ENCODE results near the gene FHL2.
"Not testable (repeated sequence)": the region's sequence is repeated elsewhere in the genome, so short reads cannot be mapped to it uniquely, and the experiment has no call there.

Gene FHL2

GRCh38 chr2:105424836-105425235, 26.0 kb upstream of the FHL2 start:
- not testable (repeated sequence) for H3K27ac ChIP-seq (ENCODE audit: low read depth, low read length); H3K36me3 ChIP-seq (ENCODE audit: control insufficient read depth in 1 of 2, insufficient read depth in 2 of 2, low read length in 2 of 2); H3K4me3 ChIP-seq (ENCODE audit: low read depth in 1 of 2, low read length in 2 of 2); H3K27me3 ChIP-seq (ENCODE audit: control insufficient read depth in 1 of 2, insufficient read depth in 2 of 2, low read length in 2 of 2); H3K4me1 ChIP-seq (ENCODE audit: control insufficient read depth in 1 of 2, insufficient read depth in 2 of 2, low read length in 2 of 2); H3K9ac ChIP-seq (ENCODE audit: low read depth in 1 of 2, low read length in 2 of 2); H3K9me3 ChIP-seq (ENCODE audit: control insufficient read depth in 1 of 2, low read length in 2 of 2)

DNA sequence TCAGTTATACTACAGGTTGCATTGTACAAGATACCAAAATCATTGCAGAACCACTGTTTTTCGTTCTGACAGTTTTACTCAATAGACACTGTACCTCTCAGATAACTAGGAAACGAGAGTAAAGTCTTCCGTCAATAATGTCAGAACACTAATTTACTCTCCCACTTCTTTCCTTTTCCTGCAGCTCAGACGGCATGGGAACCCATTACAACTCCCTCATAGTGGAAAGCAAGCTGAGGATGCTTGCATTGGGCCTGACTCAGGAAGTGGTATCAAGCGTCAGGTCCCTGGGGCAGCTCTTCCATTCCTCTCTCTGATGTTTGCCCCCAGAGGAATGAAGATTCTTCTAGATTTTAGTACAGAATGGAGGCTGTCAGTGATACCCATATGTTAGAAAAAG, 23.9 kb upstream of the FHL2 start:
- no peak overlapping the region for H3K9ac ChIP-seq (ENCODE audit: low read depth in 1 of 2, low read length in 2 of 2)
- H3K4me3 ChIP-seq (ENCODE audit: low read depth in 1 of 2, low read length in 2 of 2) = no peak overlapping the region
- H3K36me3 ChIP-seq (ENCODE audit: control insufficient read depth in 1 of 2, insufficient read depth in 2 of 2, low read length in 2 of 2) = no peaks in the 10 kb centered on the region
- no peaks in the 10 kb centered on the region for H3K27me3 ChIP-seq (ENCODE audit: control insufficient read depth in 1 of 2, insufficient read depth in 2 of 2, low read length in 2 of 2)
- H3K9me3 ChIP-seq (ENCODE audit: control insufficient read depth in 1 of 2, low read length in 2 of 2) = peaks cover 0 to 3% of the 10 kb centered on the region in 2 donors
- H3K4me1 ChIP-seq (ENCODE audit: control insufficient read depth in 1 of 2, insufficient read depth in 2 of 2, low read length in 2 of 2) = peaks cover 0 to 3% of the 10 kb centered on the region in 2 donors
- H3K27ac ChIP-seq (ENCODE audit: low read depth, low read length) = no peak overlapping the region

DNA sequence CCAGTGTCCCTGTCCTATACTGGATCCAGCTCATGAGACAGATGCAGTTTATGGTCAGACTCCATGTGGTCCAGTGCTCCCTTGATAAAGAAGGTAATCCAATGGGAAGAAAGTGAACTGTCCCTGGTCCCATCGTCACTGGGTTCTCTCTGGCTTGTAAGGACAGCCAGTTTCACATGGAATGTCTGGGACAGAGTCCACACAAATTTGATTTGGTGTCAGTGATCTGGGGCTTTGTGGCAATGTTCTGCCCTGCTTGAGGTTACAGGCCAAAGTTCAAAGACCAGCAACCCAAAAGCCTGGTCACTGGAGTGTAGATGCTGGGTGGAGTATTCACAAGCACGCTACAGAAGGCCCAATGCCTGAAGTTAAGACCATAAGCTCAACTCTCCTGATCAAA, 22.2 kb upstream of the FHL2 start:
- H3K4me1 ChIP-seq (ENCODE audit: control insufficient read depth in 1 of 2, insufficient read depth in 2 of 2, low read length in 2 of 2) = peaks cover 0 to 3% of the 10 kb centered on the region in 2 donors
- H3K27ac ChIP-seq (ENCODE audit: low read depth, low read length) = no peak overlapping the region
- no peaks in the 10 kb centered on the region for H3K27me3 ChIP-seq (ENCODE audit: control insufficient read depth in 1 of 2, insufficient read depth in 2 of 2, low read length in 2 of 2)
- H3K9ac ChIP-seq (ENCODE audit: low read depth in 1 of 2, low read length in 2 of 2) = no peak overlapping the region
- no peaks in the 10 kb centered on the region for H3K36me3 ChIP-seq (ENCODE audit: control insufficient read depth in 1 of 2, insufficient read depth in 2 of 2, low read length in 2 of 2)
- H3K4me3 ChIP-seq (ENCODE audit: low read depth in 1 of 2, low read length in 2 of 2) = no peak overlapping the region
- peaks cover 0 to 3% of the 10 kb centered on the region in 2 donors for H3K9me3 ChIP-seq (ENCODE audit: control insufficient read depth in 1 of 2, low read length in 2 of 2)

DNA sequence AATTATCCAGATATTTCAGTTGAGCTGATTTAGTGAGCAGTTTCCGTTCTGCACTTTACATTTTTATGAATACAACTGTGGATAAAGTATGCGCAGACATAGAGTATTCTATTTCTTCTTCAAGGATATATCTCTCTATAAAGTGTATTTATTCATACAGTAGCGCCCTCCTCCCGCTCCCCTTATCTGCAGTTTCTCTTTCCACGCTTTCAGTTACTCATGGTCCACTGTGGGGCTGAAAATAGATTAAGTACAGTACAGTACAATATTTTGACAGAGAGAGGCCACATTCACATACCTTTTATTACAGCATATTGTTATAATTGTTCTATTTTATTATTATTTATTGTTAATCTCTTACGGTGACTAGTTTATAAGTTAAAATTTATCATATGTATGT, 19.7 kb upstream of the FHL2 start:
- H3K4me1 ChIP-seq (ENCODE audit: control insufficient read depth in 1 of 2, insufficient read depth in 2 of 2, low read length in 2 of 2) = peaks cover 0 to 3% of the 10 kb centered on the region in 2 donors
- no peaks in the 10 kb centered on the region for H3K36me3 ChIP-seq (ENCODE audit: control insufficient read depth in 1 of 2, insufficient read depth in 2 of 2, low read length in 2 of 2)

GRCh38 chr2:105417857-105418436, 19.1 kb upstream of the FHL2 start:
- H3K4me1 ChIP-seq (ENCODE audit: control insufficient read depth in 1 of 2, insufficient read depth in 2 of 2, low read length in 2 of 2) = peaks cover 0 to 3% of the 10 kb centered on the region in 2 donors

More for the DNA sequence above, 19.7 kb upstream of the FHL2 start:
- H3K27ac ChIP-seq (ENCODE audit: low read depth, low read length) = no peak overlapping the region
- peaks cover 0 to 3% of the 10 kb centered on the region in 2 donors for H3K9me3 ChIP-seq (ENCODE audit: control insufficient read depth in 1 of 2, low read length in 2 of 2)
- no peak overlapping the region for H3K4me3 ChIP-seq (ENCODE audit: low read depth in 1 of 2, low read length in 2 of 2)
- H3K27me3 ChIP-seq (ENCODE audit: control insufficient read depth in 1 of 2, insufficient read depth in 2 of 2, low read length in 2 of 2) = no peaks in the 10 kb centered on the region
- no peak overlapping the region for H3K9ac ChIP-seq (ENCODE audit: low read depth in 1 of 2, low read length in 2 of 2)

GRCh38 chr2:105416156-105416555, 17.3 kb upstream of the FHL2 start:
- Histone ChIP-seq H3K4me1 (ENCODE audit: control insufficient read depth in 1 of 2, insufficient read depth in 2 of 2, low read length in 2 of 2) (peaks cover 1 to 5% of the 10 kb centered on the region in 2 donors), H3K27ac (ENCODE audit: low read depth, low read length) (no peak overlapping the region), H3K36me3 (ENCODE audit: control insufficient read depth in 1 of 2, insufficient read depth in 2 of 2, low read length in 2 of 2) (no peaks in the 10 kb centered on the region), H3K9ac (ENCODE audit: low read depth in 1 of 2, low read length in 2 of 2) (no peak overlapping the region), H3K27me3 (ENCODE audit: control insufficient read depth in 1 of 2, insufficient read depth in 2 of 2, low read length in 2 of 2) (peaks cover 0 to 2% of the 10 kb centered on the region in 2 donors), H3K4me3 (ENCODE audit: low read depth in 1 of 2, low read length in 2 of 2) (no peak overlapping the region), H3K9me3 (ENCODE audit: control insufficient read depth in 1 of 2, low read length in 2 of 2) (no peaks in the 10 kb centered on the region)

More at GRCh38 chr2:105417857-105418436, 19.1 kb upstream of the FHL2 start:
- no peak overlapping the region for H3K9ac ChIP-seq (ENCODE audit: low read depth in 1 of 2, low read length in 2 of 2)
- no peaks in the 10 kb centered on the region for H3K36me3 ChIP-seq (ENCODE audit: control insufficient read depth in 1 of 2, insufficient read depth in 2 of 2, low read length in 2 of 2)
- H3K27me3 ChIP-seq (ENCODE audit: control insufficient read depth in 1 of 2, insufficient read depth in 2 of 2, low read length in 2 of 2) = peaks cover 0 to 2% of the 10 kb centered on the region in 2 donors
- no peaks in the 10 kb centered on the region for H3K9me3 ChIP-seq (ENCODE audit: control insufficient read depth in 1 of 2, low read length in 2 of 2)
- H3K4me3 ChIP-seq (ENCODE audit: low read depth in 1 of 2, low read length in 2 of 2) = no peak overlapping the region
- H3K27ac ChIP-seq (ENCODE audit: low read depth, low read length) = no peak overlapping the region

DNA sequence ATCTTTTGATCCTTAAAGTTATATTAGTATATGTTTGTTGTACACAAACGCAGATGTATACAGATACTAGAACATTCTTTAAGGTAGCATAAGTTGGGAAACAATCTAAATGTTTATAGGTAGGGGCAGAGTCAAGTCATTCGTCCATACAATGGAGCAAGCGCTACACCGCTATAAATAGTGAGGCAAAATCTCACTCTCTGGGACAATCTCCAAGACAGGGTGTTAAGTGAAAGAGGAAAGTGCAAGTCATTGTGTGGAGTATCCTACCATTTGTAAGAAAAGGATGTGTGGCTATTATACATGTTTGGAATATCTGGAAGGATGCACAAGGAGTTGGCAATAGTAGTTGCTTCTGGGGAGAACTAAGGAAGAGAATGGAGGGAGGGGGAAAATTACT, 16.2 kb upstream of the FHL2 start:
- no peak overlapping the region for H3K9ac ChIP-seq (ENCODE audit: low read depth in 1 of 2, low read length in 2 of 2)
- H3K27me3 ChIP-seq (ENCODE audit: control insufficient read depth in 1 of 2, insufficient read depth in 2 of 2, low read length in 2 of 2) = peaks cover 0 to 2% of the 10 kb centered on the region in 2 donors
- H3K4me3 ChIP-seq (ENCODE audit: low read depth in 1 of 2, low read length in 2 of 2) = no peak overlapping the region
- peaks cover 0 to 10% of the 10 kb centered on the region in 2 donors for H3K4me1 ChIP-seq (ENCODE audit: control insufficient read depth in 1 of 2, insufficient read depth in 2 of 2, low read length in 2 of 2)
- no peaks in the 10 kb centered on the region for H3K9me3 ChIP-seq (ENCODE audit: control insufficient read depth in 1 of 2, low read length in 2 of 2)
- no peaks in the 10 kb centered on the region for H3K36me3 ChIP-seq (ENCODE audit: control insufficient read depth in 1 of 2, insufficient read depth in 2 of 2, low read length in 2 of 2)
- H3K27ac ChIP-seq (ENCODE audit: low read depth, low read length) = no peak overlapping the region

DNA sequence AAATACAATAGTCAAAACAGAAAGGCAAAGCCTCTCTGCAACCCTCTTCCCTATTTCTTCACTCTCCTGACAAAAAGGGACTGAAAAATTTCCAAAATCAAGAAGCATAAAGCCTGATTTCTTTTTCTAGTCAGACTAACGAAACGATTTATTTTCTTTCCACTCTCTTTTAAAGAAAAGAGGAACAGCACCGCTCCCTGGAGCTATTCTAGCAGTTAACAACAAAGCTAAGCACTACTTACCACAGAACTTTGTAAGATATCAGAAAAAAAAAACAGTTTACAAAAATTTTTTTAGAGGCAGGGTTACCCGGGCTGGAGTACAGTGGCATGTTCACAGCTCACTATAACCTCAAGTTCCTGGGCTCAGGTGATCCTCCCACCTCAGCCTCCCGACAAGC, 14.4 kb upstream of the FHL2 start:
- no peak overlapping the region for H3K9ac ChIP-seq (ENCODE audit: low read depth in 1 of 2, low read length in 2 of 2)
- peaks cover 0 to 10% of the 10 kb centered on the region in 2 donors for H3K4me1 ChIP-seq (ENCODE audit: control insufficient read depth in 1 of 2, insufficient read depth in 2 of 2, low read length in 2 of 2)
- H3K27ac ChIP-seq (ENCODE audit: low read depth, low read length) = no peak overlapping the region
- H3K9me3 ChIP-seq (ENCODE audit: control insufficient read depth in 1 of 2, low read length in 2 of 2) = no peaks in the 10 kb centered on the region
- H3K4me3 ChIP-seq (ENCODE audit: low read depth in 1 of 2, low read length in 2 of 2) = no peak overlapping the region
- H3K27me3 ChIP-seq (ENCODE audit: control insufficient read depth in 1 of 2, insufficient read depth in 2 of 2, low read length in 2 of 2) = peaks cover 0 to 2% of the 10 kb centered on the region in 2 donors
- no peaks in the 10 kb centered on the region for H3K36me3 ChIP-seq (ENCODE audit: control insufficient read depth in 1 of 2, insufficient read depth in 2 of 2, low read length in 2 of 2)

GRCh38 chr2:105412584-105412983, 13.7 kb upstream of the FHL2 start:
- H3K9me3 ChIP-seq (ENCODE audit: control insufficient read depth in 1 of 2, low read length in 2 of 2) = no peaks in the 10 kb centered on the region
- no peaks in the 10 kb centered on the region for H3K36me3 ChIP-seq (ENCODE audit: control insufficient read depth in 1 of 2, insufficient read depth in 2 of 2, low read length in 2 of 2)
- peaks cover 0 to 2% of the 10 kb centered on the region in 2 donors for H3K27me3 ChIP-seq (ENCODE audit: control insufficient read depth in 1 of 2, insufficient read depth in 2 of 2, low read length in 2 of 2)
- H3K4me1 ChIP-seq (ENCODE audit: control insufficient read depth in 1 of 2, insufficient read depth in 2 of 2, low read length in 2 of 2) = peaks cover 0 to 10% of the 10 kb centered on the region in 2 donors
- no peak overlapping the region for H3K4me3 ChIP-seq (ENCODE audit: low read depth in 1 of 2, low read length in 2 of 2)
- H3K27ac ChIP-seq (ENCODE audit: low read depth, low read length) = no peak overlapping the region
- H3K9ac ChIP-seq (ENCODE audit: low read depth in 1 of 2, low read length in 2 of 2) = no peak overlapping the region

DNA sequence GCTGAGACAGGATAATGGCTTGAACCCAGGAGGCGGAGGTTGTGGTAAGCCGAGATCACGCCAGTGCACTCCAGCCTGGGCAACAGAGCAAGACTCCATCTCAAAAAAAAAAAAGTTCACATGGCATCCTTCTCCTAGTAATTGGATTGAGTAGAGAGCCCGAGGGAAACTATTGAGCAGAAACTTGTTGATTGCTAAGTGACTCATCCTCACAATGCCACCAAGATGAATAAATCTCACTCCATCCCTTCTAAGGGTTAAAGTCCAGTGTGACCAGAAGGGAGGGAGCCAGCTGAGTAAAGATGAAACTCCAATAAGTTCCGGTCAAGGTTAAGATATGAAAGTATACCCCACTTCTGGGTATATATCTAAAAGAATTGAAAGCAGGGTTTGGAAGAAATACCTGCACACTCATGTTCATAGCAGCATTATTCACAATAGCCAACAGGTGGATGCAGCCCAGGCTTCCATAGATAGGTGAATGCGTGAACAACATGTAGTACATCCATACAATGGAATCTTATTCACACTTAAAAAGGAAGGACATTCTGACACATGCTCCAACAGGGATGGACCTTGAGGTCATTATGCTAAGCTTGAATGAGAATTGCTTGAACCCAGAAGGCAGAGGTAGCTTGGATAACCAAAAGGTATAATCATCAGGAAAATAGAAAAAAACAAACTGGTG, 13.0 kb upstream of the FHL2 start:
- Histone ChIP-seq H3K4me1 (ENCODE audit: control insufficient read depth in 1 of 2, insufficient read depth in 2 of 2, low read length in 2 of 2) (peaks cover 0 to 10% of the 10 kb centered on the region in 2 donors), H3K9ac (ENCODE audit: low read depth in 1 of 2, low read length in 2 of 2) (no peak overlapping the region), H3K27ac (ENCODE audit: low read depth, low read length) (no peak overlapping the region), H3K27me3 (ENCODE audit: control insufficient read depth in 1 of 2, insufficient read depth in 2 of 2, low read length in 2 of 2) (peaks cover 0 to 2% of the 10 kb centered on the region in 2 donors), H3K36me3 (ENCODE audit: control insufficient read depth in 1 of 2, insufficient read depth in 2 of 2, low read length in 2 of 2) (no peaks in the 10 kb centered on the region), H3K9me3 (ENCODE audit: control insufficient read depth in 1 of 2, low read length in 2 of 2) (no peaks in the 10 kb centered on the region), H3K4me3 (ENCODE audit: low read depth in 1 of 2, low read length in 2 of 2) (no peak overlapping the region)

All from duodenal mucosa (tissue), 2 donors.